Anterior cingulate cortex (tissue), 58 donors: Measurements from ENCODE around the gene MRPL40.
"Not testable (repeated sequence)": the region's sequence is repeated elsewhere in the genome, so short reads cannot be mapped to it uniquely, and the experiment has no call there.

ENCODE experiments used
- DNase-seq, 58 donors: peaks; one replicate each; lab custom pipeline; 2025; lab: John Stamatoyannopoulos, UW

Gene MRPL40

GRCh38 chr22:19436444-19437161 is 4.3 kb downstream of the MRPL40 start:
- DNase-seq: not testable (repeated sequence)

DNA sequence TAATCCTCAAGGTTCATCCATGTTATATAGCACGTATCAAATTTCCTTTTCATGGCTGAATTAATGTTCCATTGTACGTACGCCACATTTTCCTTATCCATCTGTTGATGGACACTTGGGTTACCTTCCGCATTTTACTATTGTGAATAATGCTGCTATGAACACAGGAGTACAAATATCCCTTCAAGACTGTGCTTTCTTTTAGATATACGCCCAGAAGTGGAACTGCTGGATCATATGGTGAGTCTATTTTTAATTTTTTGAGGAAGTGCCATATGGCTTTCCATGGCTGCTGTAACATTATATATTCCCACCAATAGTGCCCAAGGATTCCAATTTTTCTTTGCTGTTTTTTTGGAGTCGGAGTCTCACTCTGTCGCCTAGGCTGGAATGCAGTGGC is 6.0 kb downstream of the MRPL40 start:
- DNase-seq: no peak

DNA sequence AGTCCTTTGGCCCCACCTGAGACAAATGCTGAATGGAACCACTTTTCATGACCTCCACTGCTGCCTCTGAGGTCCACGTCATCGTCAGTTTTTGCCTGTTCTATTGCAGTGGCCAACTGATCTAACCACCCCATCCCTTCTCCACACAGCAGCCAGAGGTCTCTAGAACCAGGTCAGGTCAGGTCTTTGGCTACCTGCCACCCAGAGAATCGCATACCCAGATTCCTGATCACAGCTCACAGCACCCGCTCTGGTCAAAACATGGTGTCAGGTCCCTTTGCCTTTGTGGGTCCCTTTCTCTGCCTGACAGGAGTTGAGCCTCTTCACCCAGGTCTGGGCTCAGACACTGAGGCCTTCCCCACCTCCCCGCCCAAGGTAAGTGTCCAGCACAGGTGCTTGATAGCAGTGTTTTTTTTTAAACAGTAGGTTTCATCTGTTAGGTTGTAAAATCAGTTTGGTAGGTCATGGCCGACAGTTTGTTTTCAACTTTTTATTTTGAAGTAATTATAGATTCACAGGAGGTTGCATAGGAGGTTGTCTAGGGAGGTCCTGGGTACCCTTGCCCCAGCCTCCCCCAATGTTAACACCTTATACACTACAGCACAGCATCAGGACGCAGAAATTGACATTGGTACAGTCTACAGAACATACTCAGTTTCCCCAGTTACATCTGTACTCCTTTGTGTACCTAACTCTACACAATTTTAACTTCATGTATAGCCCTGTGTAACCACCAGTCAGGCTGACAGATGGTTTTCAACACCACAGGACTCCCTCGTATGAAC is 8.3 kb downstream of the MRPL40 start:
- no peak for DNase-seq

DNA sequence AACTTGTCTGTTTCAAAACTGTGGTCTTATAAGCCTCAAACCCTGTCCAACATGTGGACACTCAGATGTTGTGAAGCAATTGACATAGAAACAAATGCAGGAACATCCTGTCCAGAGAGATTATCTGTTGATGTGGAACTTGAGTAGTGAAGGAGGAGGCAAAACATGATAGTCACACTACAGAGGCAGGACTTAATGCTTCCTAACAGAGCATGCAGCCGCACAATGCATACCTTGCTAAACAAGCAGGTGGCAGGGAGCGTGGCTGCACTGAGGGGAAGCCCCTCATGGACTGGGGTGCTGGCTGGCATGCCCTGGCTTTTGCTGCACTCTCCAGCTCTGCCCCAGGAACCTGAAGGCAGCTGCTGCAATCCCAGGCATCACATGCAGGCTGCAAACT is 9.8 kb downstream of the MRPL40 start:
- DNase-seq: no peak

GRCh38 chr22:19443544-19444211 is 11.3 kb downstream of the MRPL40 start:
- DNase-seq: no peak

- DNase-seq: not testable (repeated sequence)
Measured at GRCh38 chr22:19445279-19445982, 13.1 kb downstream of the MRPL40 start.

- DNase-seq: no peak
Measured at GRCh38 chr22:19446603-19447329, 14.4 kb downstream of the MRPL40 start.

DNA sequence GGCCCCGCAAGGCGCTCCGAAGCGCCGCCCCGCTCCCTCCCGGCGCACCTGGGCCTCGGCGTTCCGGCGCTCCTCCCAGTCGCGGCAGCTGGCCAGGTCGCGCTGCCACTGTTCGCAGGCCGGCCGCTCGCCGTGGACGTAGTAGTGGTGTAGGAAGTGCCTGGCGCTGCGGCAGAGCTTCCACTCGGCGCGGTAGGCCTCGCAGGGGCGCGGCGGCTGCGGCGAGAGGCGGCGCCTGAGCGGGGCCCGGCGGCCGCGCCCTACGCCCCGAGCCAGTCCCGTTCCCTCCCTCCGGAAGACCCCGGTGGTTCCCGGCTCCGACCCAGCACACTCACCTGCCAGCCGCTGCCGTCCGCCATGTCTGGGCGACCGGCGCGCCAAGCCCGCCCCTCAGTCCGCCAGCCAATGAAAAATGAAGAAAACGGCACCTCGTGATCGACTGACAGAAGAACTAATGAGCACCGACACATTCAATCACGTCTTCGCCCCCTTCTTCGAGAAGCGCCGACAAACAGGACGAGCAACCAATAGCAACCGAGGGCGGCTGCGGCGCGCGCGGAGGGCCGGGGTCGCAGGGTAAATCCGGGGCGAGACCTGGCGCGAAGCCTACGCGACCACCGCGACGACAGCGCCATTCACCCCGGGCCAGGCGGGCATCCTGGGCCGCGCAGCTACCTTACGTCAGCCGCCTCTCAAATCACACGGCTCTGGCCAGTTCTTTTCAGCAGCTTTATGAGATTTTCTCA is 15.2 kb downstream of the MRPL40 start, which contains the start of gene C22orf39:
Gene C22orf39, minus strand, starts transcription at position 382 of the 746 bp plus-strand sequence. Its CDS starts 23 bp downstream, at position 359.
- DNase-seq: peak; percentile 47 to 96 (median 91)

- DNase-seq: peak in 6 of 58 donors; percentile 26 to 62 (median 34)
Measured at GRCh38 chr22:19448076-19448607, 15.8 kb downstream of the MRPL40 start.

GRCh38 chr22:19448739-19449421 is 16.5 kb downstream of the MRPL40 start:
- no peak for DNase-seq

GRCh38 chr22:19449422-19449767 is 17.1 kb downstream of the MRPL40 start:
- DNase-seq: no peak

DNA sequence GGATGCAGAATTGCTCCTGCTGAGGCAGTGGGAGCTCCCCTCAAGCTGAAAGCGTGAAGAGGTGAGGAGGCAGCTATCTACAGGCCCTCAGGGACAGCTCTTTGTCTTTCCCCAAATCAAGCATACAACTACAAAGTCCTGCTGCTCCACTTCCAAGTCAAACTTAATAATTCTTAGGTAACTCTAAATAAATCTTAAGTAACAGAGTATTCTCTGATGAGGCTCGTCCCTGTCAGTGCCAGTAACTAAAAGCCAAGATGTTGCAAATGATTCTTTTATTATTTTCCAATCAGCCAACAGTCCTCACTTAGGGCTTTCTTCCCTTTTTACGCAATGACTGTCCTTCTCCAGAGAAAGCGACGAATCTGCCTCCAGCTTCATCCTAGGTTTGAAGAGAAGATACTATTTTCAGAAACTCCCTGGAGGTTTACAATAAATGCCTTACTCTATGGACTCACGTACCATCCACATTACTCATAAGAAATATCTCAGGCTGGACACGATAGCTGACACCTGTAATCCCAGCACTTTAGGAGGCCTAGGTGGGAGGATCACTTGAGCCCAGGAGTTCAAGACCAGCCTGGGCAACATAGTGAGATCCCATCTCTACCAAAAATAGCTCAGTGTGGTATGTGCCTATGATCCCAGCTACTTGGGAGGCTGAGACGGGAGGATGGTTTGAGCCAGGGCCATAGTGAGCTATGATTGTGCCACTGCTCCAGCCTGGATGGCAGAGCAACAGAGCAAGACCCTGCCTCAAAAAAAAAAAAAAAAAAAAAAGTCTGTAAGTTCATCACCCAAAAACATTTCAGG is 18.2 kb downstream of the MRPL40 start:
- no peak for DNase-seq

DNA sequence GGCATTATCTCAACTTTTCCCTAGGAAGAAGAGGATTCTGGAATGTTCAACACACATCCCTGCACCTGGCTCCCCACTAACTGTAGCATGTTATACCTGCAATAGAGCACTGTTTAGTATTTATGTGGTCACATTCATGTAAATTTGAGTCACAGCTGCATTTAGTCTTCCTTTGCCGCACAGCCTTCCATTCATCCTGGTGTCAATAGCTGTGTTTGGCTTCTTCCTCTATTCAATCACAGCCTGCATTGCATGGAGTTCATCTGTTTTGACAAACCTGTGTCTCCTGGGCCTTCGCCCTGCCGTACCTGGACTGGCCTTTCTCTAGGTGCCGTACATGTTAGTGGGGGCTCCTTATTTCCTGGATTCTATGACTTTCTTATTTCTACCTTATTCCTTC is 19.2 kb downstream of the MRPL40 start:
- DNase-seq: no peak

GRCh38 chr22:19453718-19454117 is 21.4 kb downstream of the MRPL40 start:
- DNase-seq: no peak

DNA sequence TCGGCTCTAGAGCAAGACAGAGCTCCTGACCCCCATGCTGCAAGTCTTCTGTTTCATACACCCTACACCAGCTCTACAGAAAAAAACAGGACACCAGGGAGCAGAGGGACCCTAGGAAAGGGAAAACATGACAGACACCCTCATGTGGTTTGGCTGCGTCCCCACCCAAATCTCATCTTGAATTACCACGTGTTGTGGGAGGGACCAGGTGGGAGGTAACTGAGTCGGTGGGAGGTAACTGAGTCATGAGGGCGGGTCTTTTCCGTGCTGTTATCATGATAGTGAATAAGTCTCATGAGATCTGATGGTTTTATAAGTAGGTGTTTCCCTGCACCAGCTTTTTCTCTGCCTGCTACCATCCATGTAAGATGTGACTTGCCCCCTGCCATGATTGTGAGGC is 21.8 kb downstream of the MRPL40 start:
- DNase-seq: no peak

GRCh38 chr22:19455033-19455432 is 22.7 kb downstream of the MRPL40 start:
- no peak for DNase-seq

- DNase-seq: no peak
Measured at GRCh38 chr22:19455585-19456370, 23.4 kb downstream of the MRPL40 start.
